Transverse colon (tissue), 4 donors: ENCODE results near the gene DYNC1LI1. TPM values are rescaled to one million over a fixed set of nuclear protein-coding genes. Genes with fewer than 3 reads are reported as not detected.

ENCODE experiments used
- DNase-seq: peaks from one replicate; pipeline ENCODE4 v3.0.0-alpha.2; 2019
- H3K27ac ChIP-seq, 4 donors: fragments of 200-600 bp; sonication (generic); 2 replicates each; pipeline ENCODE4 v1.5.1; 2016 to 2018; ENCODE audit warnings: inconsistent platforms in 4 of 4
- H3K27me3 ChIP-seq: fragments of 200-600 bp; sonication (generic); 2 replicates; pipeline ENCODE4 v1.5.1; 2017; ENCODE audit warnings: inconsistent platforms
- H3K36me3 ChIP-seq, 4 donors: fragments of 200-600 bp; sonication (generic); 2 replicates each; pipeline ENCODE4 v1.5.1; 2017 to 2019; ENCODE audit warnings: inconsistent platforms in 4 of 4
- H3K4me1 ChIP-seq, 4 donors: fragments of 200-600 bp; sonication (generic); 2 replicates each; pipeline ENCODE4 v1.5.1; 2017 to 2020; ENCODE audit warnings: inconsistent platforms in 4 of 4
- H3K4me3 ChIP-seq, 4 donors: fragments of 200-600 bp; sonication (generic); 1 replicate in 1 of 4; 2 replicates in 3 of 4; pipeline versions ENCODE4 v1.5.1 to v1.6.1; 2017 to 2019; ENCODE audit warnings: inconsistent platforms in 4 of 4
- H3K9me3 ChIP-seq, 2 donors: fragments of 200-600 bp; sonication (generic); 2 replicates each; pipeline ENCODE4 v1.5.1; 2017 to 2019; ENCODE audit warnings: inconsistent platforms in 2 of 2
- EP300 ChIP-seq: sonication (generic); formaldehyde crosslinking; IDR thresholded peaks from one replicate; pipeline ENCODE4 v1.6.1; 2017; ENCODE audit warnings: antibody characterized with exemption, low read depth
- POLR2A ChIP-seq: fragments of 450-650 bp; IDR thresholded peaks from one replicate; pipeline ENCODE4 v1.6.1; 2016; ENCODE audit warnings: antibody characterized with exemption, mild to moderate bottlenecking, moderate library complexity
- POLR2AphosphoS5 ChIP-seq, 3 donors: sonication (generic); formaldehyde crosslinking; IDR thresholded peaks; one replicate each; pipeline ENCODE4 v1.6.1; 2016; ENCODE audit warnings: antibody characterized with exemption in 3 of 3
- WGBS, 2 donors: methylation state at CpG; one replicate each; pipeline ENCODE4 v1.1.5; 2018; ENCODE audit warnings: low coverage in 1 of 2; 5-methylcytosine and 5-hydroxymethylcytosine counted together
- in situ Hi-C, 4 donors: fragments of 200-750 bp; cut with MboI; loops; one replicate each; pipeline versions ENCODE4 v1.15.0 to v1.15.1; 2017; ENCODE audit warnings: low sequenced_read_pairs in 3 of 4, low pct_ligation_motif_present in 1 of 4, low pct_unique_long_range_greater_than_20kb in 1 of 4
- intact Hi-C: fragments of 100-400 bp; cut with DNase I; formaldehyde crosslinking; loops from one replicate; pipeline ENCODE4 v1.15.1; 2023; ENCODE audit warnings: low total_unique reads
- total RNA-seq, 4 donors: library from RNA; depleted of rRNA; stranded (reverse); fragments of >200 nt; gene quantifications; one replicate each; pipeline ENCODE4 v1.1.0, GENCODE V29; 2016
- TF ChIP-seq, protein P1 (sequence below), 5 experiments: fragments of 200-600 bp in 3 of 5; fragments of 450-650 bp in 2 of 5; sonication (generic) in 3 of 5; IDR thresholded peaks; 1 replicate in 2 of 5; 2 replicates in 3 of 5; pipeline ENCODE4 v1.5.1; 2016 to 2017; ENCODE audit warnings: antibody characterized with exemption in 5 of 5, inconsistent platforms in 3 of 5, mild to moderate bottlenecking in 2 of 5, moderate library complexity in 1 of 5

The DYNC1LI1 gene
- total RNA-seq, 4 donors from 2014 or later: 2.4 to 25.9 (median 12.1) TPM

DNA sequence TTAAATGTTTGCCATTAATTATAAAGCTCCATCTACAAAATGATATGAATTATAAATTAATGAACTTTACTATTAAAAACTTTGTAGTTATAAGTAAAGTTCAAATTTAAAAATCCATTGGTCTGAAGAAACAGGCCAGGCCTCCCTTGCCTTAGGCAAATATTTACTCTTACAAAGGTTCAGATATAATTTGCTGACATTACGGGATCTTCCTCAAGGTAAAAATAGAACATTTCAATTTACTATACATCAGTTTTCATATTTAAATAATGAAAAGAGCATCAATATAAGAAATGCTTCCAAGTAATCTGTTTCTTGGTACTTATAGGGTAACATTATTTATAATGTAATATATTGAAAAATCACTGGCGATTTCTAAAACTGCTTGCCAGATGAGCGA, 71.7 kb downstream of the DYNC1LI1 start:
- no peaks in the 10 kb centered on the region for H3K36me3 ChIP-seq
- DNase-seq: no peak
- H3K4me1 ChIP-seq: peaks cover 8 to 61% (median 25%) of the 10 kb centered on the region in 4 donors
- no peak overlapping the region for H3K27ac ChIP-seq
- TF ChIP-seq, protein P1, sequence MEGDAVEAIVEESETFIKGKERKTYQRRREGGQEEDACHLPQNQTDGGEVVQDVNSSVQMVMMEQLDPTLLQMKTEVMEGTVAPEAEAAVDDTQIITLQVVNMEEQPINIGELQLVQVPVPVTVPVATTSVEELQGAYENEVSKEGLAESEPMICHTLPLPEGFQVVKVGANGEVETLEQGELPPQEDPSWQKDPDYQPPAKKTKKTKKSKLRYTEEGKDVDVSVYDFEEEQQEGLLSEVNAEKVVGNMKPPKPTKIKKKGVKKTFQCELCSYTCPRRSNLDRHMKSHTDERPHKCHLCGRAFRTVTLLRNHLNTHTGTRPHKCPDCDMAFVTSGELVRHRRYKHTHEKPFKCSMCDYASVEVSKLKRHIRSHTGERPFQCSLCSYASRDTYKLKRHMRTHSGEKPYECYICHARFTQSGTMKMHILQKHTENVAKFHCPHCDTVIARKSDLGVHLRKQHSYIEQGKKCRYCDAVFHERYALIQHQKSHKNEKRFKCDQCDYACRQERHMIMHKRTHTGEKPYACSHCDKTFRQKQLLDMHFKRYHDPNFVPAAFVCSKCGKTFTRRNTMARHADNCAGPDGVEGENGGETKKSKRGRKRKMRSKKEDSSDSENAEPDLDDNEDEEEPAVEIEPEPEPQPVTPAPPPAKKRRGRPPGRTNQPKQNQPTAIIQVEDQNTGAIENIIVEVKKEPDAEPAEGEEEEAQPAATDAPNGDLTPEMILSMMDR (IDR thresholded peaks at IDR 0.05): no peak
- TF ChIP-seq POLR2AphosphoS5 (IDR thresholded peaks at IDR 0.05): no peak
- no peak for TF ChIP-seq POLR2A
- TF ChIP-seq EP300: no peak
- intact Hi-C loops (no loop called here), in situ Hi-C loops (no loop called here)
- WGBS, 2 donors: 75 to 81% methylated on average over 3 of the region's 3 CpGs
- H3K9me3 ChIP-seq: no peaks in the 10 kb centered on the region
- H3K27me3 ChIP-seq: no peaks in the 10 kb centered on the region
- no peak overlapping the region for H3K4me3 ChIP-seq

DNA sequence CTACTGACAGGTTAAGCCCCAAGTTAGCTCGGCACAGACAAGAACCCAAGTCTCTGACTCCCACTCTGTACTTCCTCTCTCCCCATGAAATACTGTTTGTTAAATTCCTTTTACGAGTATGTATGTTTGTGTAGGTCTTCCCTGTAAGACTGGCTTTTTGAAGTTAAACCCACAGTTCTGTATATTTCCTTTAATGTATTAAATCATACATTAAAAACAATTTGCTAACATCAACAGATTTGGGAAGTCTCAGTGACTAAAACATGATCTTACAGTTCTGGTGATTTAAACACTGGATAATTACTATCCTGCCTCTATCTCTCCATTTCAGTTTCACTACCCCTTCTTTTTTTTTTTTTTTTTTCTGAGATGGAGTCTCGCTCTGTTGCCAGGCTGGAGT, 72.4 kb downstream of the DYNC1LI1 start:
- DNase-seq: no peak
- H3K9me3 ChIP-seq: no peaks in the 10 kb centered on the region
- H3K27ac ChIP-seq: no peak overlapping the region
- H3K4me3 ChIP-seq: no peak overlapping the region
- H3K36me3 ChIP-seq: no peaks in the 10 kb centered on the region
- intact Hi-C loops (no loop called here), in situ Hi-C loops (no loop called here)
- no peaks in the 10 kb centered on the region for H3K27me3 ChIP-seq
- H3K4me1 ChIP-seq: peaks cover 7 to 67% (median 29%) of the 10 kb centered on the region in 4 donors
- WGBS, 2 donors: 58 to 68% methylated on average over 3 of the region's 3 CpGs
- TF ChIP-seq POLR2AphosphoS5 (IDR thresholded peaks at IDR 0.05) (no peak), EP300 (no peak), POLR2A (no peak)
- TF ChIP-seq, protein P1 (IDR thresholded peaks at IDR 0.05): no peak

- in situ Hi-C loops (no loop called here), intact Hi-C loops (no loop called here)
- Histone ChIP-seq H3K36me3 (no peaks in the 10 kb centered on the region), H3K4me1 (peaks cover 3 to 60% (median 21%) of the 10 kb centered on the region in 4 donors), H3K9me3 (no peaks in the 10 kb centered on the region), H3K4me3 (no peak overlapping the region), H3K27me3 (no peaks in the 10 kb centered on the region), H3K27ac (no peak overlapping the region)
- WGBS, 2 donors: 67 to 81% methylated on average over 1 to 2 of the region's 2 CpGs
- no peak for DNase-seq
- TF ChIP-seq POLR2A: no peak
- TF ChIP-seq POLR2AphosphoS5 (IDR thresholded peaks at IDR 0.05): no peak
- TF ChIP-seq EP300: no peak
- TF ChIP-seq, protein P1 (IDR thresholded peaks at IDR 0.05): no peak
Measured at GRCh38 chr3:32495609-32496008, 75.0 kb downstream of the DYNC1LI1 start.

DNA sequence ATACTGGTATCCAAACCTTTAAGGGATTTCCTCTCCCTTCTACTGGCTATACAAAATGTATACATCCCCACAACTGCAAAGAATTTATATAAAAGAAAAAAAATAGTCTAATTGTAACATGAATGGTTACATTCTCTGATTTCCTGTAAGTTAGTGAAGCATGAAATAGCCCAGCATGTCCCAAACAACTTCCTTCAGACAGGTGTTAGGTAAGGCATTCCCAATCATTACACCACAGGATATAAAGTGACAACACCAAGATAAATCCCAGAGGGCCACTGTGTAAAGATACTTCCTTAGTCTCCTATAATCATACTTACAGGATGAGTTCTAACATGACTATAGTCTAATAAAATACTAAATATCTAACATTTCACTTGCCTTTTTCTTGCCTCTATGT, 75.6 kb downstream of the DYNC1LI1 start:
- no peak for DNase-seq
- TF ChIP-seq POLR2A: no peak
- TF ChIP-seq POLR2AphosphoS5 (IDR thresholded peaks at IDR 0.05): no peak
- TF ChIP-seq, protein P1 (IDR thresholded peaks at IDR 0.05): no peak
- no peak for TF ChIP-seq EP300
- intact Hi-C loops: no loop called here

More for the DNA sequence above, 75.6 kb downstream of the DYNC1LI1 start:
- Histone ChIP-seq H3K27ac (no peak overlapping the region), H3K4me3 (no peak overlapping the region), H3K27me3 (no peaks in the 10 kb centered on the region), H3K9me3 (no peaks in the 10 kb centered on the region), H3K4me1 (peaks cover 3 to 55% (median 20%) of the 10 kb centered on the region in 4 donors), H3K36me3 (peaks cover 0 to 3% (median 0%) of the 10 kb centered on the region in 4 donors)
- in situ Hi-C loops: no loop called here
